Panc1 (cell line): ENCODE data around the gene EPHA8. TPM values are rescaled to one million over a fixed set of nuclear protein-coding genes. Genes with fewer than 3 reads are reported as not detected.

Experiments used
- ATAC-seq: fragments of 200-7000 bp; cut with Tn5 transposase; 2 replicates; pipeline ENCODE4 v1.9.1; 2020; ENCODE audit warnings: mild to moderate bottlenecking, moderate library complexity
- BruUV-seq: library from RNA; stranded (reverse); fragments of 400-500 nt; replicated peaks from 2 replicates; lab custom pipeline; 2021; lab: Mats Ljungman, UMichigan
- CTCF ChIA-PET: fragments of 300-600 bp; sonication (Branson Sonifier 250); formaldehyde crosslinking; loops from one replicate; lab custom pipeline; 2022; ENCODE audit warnings: antibody characterized with exemption; lab: Charles Lee
- POLR2A ChIA-PET: fragments of 300-600 bp; sonication (Branson Sonifier 250); formaldehyde crosslinking; loops from one replicate; lab custom pipeline; 2022; ENCODE audit warnings: antibody characterized with exemption; lab: Charles Lee
- DNase-seq: peaks from one replicate; pipeline ENCODE4 v3.0.0-alpha.2; 2010; ENCODE audit warnings: low read depth, low spot score
- H3K27ac ChIP-seq: 2 replicates; pipeline ENCODE4 v1.5.1; 2011; ENCODE audit warnings: mild to moderate bottlenecking, low read length, inconsistent platforms
- H3K27me3 ChIP-seq: fragments of 200-500 bp; sonication (Bioruptor generic); 2 replicates; pipeline ENCODE4 v1.6.0; 2014; ENCODE audit warnings: low read length, inconsistent platforms; ENCODE audit not compliant: control insufficient read depth, insufficient read depth
- H3K36me3 ChIP-seq: fragments of 200-500 bp; sonication (Bioruptor generic); 2 replicates; pipeline ENCODE4 v1.5.1; 2014; ENCODE audit warnings: inconsistent platforms, mild to moderate bottlenecking, low read length, moderate library complexity; ENCODE audit not compliant: control insufficient read depth, insufficient read depth
- H3K4me1 ChIP-seq: 2 replicates; pipeline ENCODE4 v1.5.1; 2011; ENCODE audit warnings: inconsistent platforms, mild to moderate bottlenecking, low read length, moderate library complexity; ENCODE audit not compliant: control insufficient read depth, insufficient read depth
- H3K4me3 ChIP-seq, 2 experiments: 2 replicates each; pipeline ENCODE4 v1.5.1; 2011 to 2012; ENCODE audit warnings: low read depth in 2 of 2, low read length in 2 of 2, mild to moderate bottlenecking in 2 of 2, inconsistent platforms in 1 of 2, moderate library complexity in 1 of 2
- H3K9me3 ChIP-seq: fragments of 200-500 bp; sonication (Bioruptor generic); 2 replicates; pipeline ENCODE4 v1.5.1; 2014; ENCODE audit warnings: low read depth, mild to moderate bottlenecking, inconsistent platforms, low read length, moderate library complexity; ENCODE audit not compliant: control insufficient read depth, insufficient read depth
- POLR2AphosphoS5 ChIP-seq: IDR thresholded peaks from 2 replicates; pipeline ENCODE4 v1.6.1; 2012; ENCODE audit warnings: mild to moderate bottlenecking, low read depth, low read length, moderate library complexity
- REST ChIP-seq, 2 experiments: IDR thresholded peaks; 2 replicates each; pipeline ENCODE4 v1.6.1; 2011 to 2012; ENCODE audit warnings: low read depth in 2 of 2, control low read depth in 1 of 2, low read length in 1 of 2, mild to moderate bottlenecking in 1 of 2, moderate library complexity in 1 of 2; ENCODE audit not compliant: insufficient read depth in 1 of 2
- SIN3A ChIP-seq: IDR thresholded peaks from 2 replicates; pipeline ENCODE4 v1.6.1; 2012; ENCODE audit warnings: low read depth, mild to moderate bottlenecking, low read length, moderate library complexity, borderline replicate concordance; ENCODE audit not compliant: insufficient read depth
- TCF7L2 ChIP-seq: IDR thresholded peaks from 2 replicates; pipeline ENCODE4 v1.6.1; 2011; ENCODE audit warnings: mild to moderate bottlenecking, low read depth, low read length, inconsistent platforms
- in situ Hi-C: cut with HindIII; loops from 2 replicates; pipeline ENCODE4 v1.10.0; 2016; ENCODE audit warnings: low sequenced_read_pairs, low pct_unique_long_range_greater_than_20kb
- intact Hi-C: fragments of 100-400 bp; cut with micrococcal nuclease; formaldehyde crosslinking; loops from one replicate; pipeline ENCODE4 v1.10.0; 2022; ENCODE audit not compliant: unreplicated experiment
- total RNA-seq: library from RNA; stranded (reverse); gene quantifications from one replicate; pipeline ENCODE4 v1.2.1, GENCODE V29; 2021; ENCODE audit not compliant: unreplicated experiment
- TF ChIP-seq, protein P1 (sequence below): fragments of 450-650 bp; IDR thresholded peaks from 2 replicates; pipeline ENCODE4 v1.5.1; 2017; ENCODE audit warnings: mild to moderate bottlenecking

EPHA8 gene
- total RNA-seq, 1 experiment from 2014 or later = not detected

- Histone ChIP-seq H3K27ac (no peak within 1 kb of the TSS), H3K4me1 (no peaks in the 10 kb centered on the region), H3K4me3 (no peak within 1 kb of the TSS), H3K9me3 (no peaks in the 10 kb centered on the region), H3K27me3 (peaks cover 8% of the 10 kb centered on the region), H3K36me3 (no peaks in the 10 kb centered on the region)
- POLR2A ChIA-PET = no interaction called here
- no peak for ATAC-seq
- no peak for DNase-seq
- in situ Hi-C loops = no loop called here
- TF ChIP-seq SIN3A (no peak), REST (IDR thresholded peaks at IDR 0.05; ENCODE audit: insufficient read depth in 1 of 2, low read depth in 2 of 2, low read length in 1 of 2) (no peak), TCF7L2 (no peak)
- CTCF ChIA-PET = no interaction called here
- BruUV-seq = no TSS peak
- intact Hi-C loops = no loop called here
Observed at GRCh38 chr1:22636353-22636752, 73.1 kb downstream of the EPHA8 start, which contains the start of gene C1QA. Gene C1QA (plus strand): TSS chr1:22636628. CDS start chr1:22637617, 989 bp downstream.

DNA sequence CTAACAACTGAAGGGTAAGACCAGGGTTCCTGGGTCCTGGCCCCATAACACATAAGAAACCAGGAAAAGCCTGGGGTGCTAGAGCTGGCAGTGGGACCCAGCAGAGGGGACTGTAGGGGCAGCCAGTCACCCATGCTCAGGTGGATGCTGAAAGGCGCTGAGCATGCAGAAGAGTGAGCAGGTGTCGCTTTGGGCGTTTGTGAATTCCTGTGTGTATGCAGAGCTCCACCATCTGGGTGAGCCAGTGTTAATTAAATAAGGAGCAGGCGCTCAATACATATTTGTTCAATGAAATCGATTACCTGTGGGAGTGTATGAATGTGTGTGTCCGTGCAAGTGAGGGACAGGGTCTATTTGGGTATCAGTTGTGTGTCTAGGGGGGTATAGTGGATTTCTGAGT, 73.6 kb downstream of the EPHA8 start:
- intact Hi-C loops (no loop called here), in situ Hi-C loops (no loop called here)
- H3K4me3 ChIP-seq = no peak overlapping the region
- TF ChIP-seq SIN3A (no peak), POLR2AphosphoS5 (no peak), REST (IDR thresholded peaks at IDR 0.05; ENCODE audit: insufficient read depth in 1 of 2, low read depth in 2 of 2, low read length in 1 of 2) (no peak), TCF7L2 (no peak)
- TF ChIP-seq, protein P1, sequence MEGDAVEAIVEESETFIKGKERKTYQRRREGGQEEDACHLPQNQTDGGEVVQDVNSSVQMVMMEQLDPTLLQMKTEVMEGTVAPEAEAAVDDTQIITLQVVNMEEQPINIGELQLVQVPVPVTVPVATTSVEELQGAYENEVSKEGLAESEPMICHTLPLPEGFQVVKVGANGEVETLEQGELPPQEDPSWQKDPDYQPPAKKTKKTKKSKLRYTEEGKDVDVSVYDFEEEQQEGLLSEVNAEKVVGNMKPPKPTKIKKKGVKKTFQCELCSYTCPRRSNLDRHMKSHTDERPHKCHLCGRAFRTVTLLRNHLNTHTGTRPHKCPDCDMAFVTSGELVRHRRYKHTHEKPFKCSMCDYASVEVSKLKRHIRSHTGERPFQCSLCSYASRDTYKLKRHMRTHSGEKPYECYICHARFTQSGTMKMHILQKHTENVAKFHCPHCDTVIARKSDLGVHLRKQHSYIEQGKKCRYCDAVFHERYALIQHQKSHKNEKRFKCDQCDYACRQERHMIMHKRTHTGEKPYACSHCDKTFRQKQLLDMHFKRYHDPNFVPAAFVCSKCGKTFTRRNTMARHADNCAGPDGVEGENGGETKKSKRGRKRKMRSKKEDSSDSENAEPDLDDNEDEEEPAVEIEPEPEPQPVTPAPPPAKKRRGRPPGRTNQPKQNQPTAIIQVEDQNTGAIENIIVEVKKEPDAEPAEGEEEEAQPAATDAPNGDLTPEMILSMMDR = no peak
- POLR2A ChIA-PET = no interaction called here
- CTCF ChIA-PET = no interaction called here
- H3K9me3 ChIP-seq = no peaks in the 10 kb centered on the region
- BruUV-seq = no TSS peak
- H3K4me1 ChIP-seq = no peaks in the 10 kb centered on the region
- H3K27ac ChIP-seq = no peak overlapping the region
- no peak for DNase-seq
- no peak for ATAC-seq
- no peaks in the 10 kb centered on the region for H3K36me3 ChIP-seq
- H3K27me3 ChIP-seq = peaks cover 3% of the 10 kb centered on the region
